ENCODE measurements around the gene FCSK.
A peak's percentile ranks its signal among the peaks of the same experiment; 100 is the strongest.

FCSK gene

DNA sequence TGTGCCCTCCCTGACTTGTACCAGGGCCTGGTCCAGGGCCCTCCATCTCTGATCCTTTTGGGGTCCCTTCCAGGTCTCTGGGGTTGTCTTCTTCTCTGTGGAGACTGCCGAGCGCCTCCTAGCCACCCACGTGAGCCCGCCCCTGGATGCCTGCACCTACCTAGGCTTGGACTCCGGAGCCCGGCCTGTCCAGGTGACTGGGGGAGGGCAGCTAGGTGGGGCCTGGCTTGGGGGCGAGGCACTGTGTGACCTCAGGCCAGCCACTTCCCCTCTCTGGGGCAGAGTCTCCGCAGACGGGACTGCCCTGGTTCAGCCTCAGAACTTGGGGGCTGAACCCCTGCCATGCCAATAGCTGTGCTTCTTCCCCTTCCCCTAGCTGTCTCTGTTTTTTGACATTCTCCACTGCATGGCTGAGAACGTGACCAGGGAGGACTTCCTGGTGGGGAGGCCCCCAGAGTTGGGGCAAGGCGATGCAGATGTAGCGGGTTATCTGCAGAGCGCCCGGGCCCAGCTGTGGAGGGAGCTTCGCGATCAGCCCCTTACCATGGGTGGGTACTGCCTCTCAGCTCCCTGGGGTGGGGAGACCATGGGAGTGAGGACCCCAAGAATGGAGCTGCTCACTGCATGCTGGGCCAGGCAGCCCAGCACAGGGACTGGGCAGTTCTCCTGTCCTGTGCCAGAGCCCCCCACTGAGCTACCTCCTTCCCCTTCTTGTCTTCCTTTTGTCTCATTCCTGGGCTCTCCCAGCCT lies 14.6 kb downstream of the FCSK start:
- no peaks in the 10 kb centered on the region for H3K79me2 ChIP-seq
- TF ChIP-seq, protein P1, sequence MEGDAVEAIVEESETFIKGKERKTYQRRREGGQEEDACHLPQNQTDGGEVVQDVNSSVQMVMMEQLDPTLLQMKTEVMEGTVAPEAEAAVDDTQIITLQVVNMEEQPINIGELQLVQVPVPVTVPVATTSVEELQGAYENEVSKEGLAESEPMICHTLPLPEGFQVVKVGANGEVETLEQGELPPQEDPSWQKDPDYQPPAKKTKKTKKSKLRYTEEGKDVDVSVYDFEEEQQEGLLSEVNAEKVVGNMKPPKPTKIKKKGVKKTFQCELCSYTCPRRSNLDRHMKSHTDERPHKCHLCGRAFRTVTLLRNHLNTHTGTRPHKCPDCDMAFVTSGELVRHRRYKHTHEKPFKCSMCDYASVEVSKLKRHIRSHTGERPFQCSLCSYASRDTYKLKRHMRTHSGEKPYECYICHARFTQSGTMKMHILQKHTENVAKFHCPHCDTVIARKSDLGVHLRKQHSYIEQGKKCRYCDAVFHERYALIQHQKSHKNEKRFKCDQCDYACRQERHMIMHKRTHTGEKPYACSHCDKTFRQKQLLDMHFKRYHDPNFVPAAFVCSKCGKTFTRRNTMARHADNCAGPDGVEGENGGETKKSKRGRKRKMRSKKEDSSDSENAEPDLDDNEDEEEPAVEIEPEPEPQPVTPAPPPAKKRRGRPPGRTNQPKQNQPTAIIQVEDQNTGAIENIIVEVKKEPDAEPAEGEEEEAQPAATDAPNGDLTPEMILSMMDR (IDR thresholded peaks at IDR 0.05), result no peak
- H3K27ac ChIP-seq, result no peak overlapping the region
- no peak overlapping the region for H3K9ac ChIP-seq
- H3K9me3 ChIP-seq (ENCODE audit: control insufficient read depth, low read length), result no peaks in the 10 kb centered on the region
- H2AFZ ChIP-seq, result no peak overlapping the region
- no peaks in the 10 kb centered on the region for H3K27me3 ChIP-seq (ENCODE audit: control insufficient read depth, insufficient read depth, low read length)
- H3K4me1 ChIP-seq, result no peaks in the 10 kb centered on the region
- no peak overlapping the region for H3K4me2 ChIP-seq (ENCODE audit: low read length)
- no peak overlapping the region for H3K4me3 ChIP-seq (ENCODE audit: low read depth, low read length)
- no peaks in the 10 kb centered on the region for H3K36me3 ChIP-seq (ENCODE audit: control insufficient read depth, insufficient read depth, low read length)

DNA sequence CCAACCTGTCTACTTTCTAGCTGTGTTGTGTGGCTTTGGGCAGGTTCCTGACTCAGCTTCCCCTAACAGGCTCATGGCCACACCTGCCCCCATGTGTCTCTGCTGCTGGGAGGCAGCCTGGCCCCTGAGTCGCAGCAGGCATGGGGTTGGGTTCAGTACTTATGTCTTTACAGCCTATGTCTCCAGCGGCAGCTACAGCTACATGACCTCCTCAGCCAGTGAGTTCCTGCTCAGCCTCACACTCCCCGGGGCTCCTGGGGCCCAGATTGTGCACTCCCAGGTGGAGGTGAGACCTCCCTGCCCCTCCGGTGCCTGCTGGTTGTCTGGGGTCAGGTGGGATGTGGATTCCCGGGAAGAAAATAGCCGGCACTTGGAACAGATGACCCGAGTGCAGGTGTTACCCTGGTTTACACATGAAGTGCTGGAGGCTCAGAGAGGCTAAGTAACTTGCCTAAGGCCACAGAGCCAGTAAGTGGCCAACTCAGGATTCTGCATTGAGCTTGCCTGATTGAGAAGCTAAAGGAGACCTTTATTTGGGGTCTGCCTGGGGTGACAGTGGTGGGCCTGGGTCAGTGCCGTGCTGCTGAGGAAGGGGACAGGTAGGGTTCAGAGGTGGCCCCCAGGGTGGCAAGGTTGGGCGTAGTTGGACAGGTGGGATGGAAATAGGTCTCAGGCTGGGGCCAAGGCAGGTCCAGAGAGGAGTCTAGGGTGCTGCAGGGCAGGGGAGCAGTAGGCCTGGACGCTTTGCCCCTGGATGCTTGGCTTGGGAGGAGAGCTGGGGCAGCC lies 15.9 kb downstream of the FCSK start:
- TF ChIP-seq, protein P1 (IDR thresholded peaks at IDR 0.05), result no peak
- Histone ChIP-seq H3K9me3 (ENCODE audit: control insufficient read depth, low read length) (no peaks in the 10 kb centered on the region), H3K4me2 (ENCODE audit: low read length) (no peak overlapping the region), H3K27ac (no peak overlapping the region), H2AFZ (no peak overlapping the region), H3K36me3 (ENCODE audit: control insufficient read depth, insufficient read depth, low read length) (no peaks in the 10 kb centered on the region), H3K27me3 (ENCODE audit: control insufficient read depth, insufficient read depth, low read length) (no peaks in the 10 kb centered on the region), H3K9ac (no peak overlapping the region), H3K79me2 (no peaks in the 10 kb centered on the region), H3K4me1 (no peaks in the 10 kb centered on the region), H3K4me3 (ENCODE audit: low read depth, low read length) (no peak overlapping the region)

DNA sequence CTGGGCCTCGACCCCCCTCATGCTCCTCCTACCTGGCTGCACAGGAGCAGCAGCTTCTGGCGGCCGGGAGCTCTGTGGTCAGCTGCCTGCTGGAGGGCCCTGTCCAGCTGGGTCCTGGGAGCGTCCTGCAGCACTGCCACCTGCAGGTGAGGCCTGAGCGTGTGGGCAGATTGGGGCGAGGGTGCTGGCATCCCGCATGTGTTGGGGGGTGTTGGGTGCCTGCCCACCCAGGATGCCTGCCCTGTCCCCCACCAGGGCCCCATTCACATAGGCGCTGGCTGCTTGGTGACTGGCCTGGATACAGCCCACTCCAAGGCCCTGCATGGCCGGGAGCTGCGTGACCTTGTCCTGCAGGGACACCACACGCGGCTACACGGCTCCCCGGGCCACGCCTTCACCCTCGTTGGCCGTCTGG lies 16.5 kb downstream of the FCSK start:
- no peaks in the 10 kb centered on the region for H3K36me3 ChIP-seq (ENCODE audit: control insufficient read depth, insufficient read depth, low read length)
- no peak overlapping the region for H3K9ac ChIP-seq

DNA sequence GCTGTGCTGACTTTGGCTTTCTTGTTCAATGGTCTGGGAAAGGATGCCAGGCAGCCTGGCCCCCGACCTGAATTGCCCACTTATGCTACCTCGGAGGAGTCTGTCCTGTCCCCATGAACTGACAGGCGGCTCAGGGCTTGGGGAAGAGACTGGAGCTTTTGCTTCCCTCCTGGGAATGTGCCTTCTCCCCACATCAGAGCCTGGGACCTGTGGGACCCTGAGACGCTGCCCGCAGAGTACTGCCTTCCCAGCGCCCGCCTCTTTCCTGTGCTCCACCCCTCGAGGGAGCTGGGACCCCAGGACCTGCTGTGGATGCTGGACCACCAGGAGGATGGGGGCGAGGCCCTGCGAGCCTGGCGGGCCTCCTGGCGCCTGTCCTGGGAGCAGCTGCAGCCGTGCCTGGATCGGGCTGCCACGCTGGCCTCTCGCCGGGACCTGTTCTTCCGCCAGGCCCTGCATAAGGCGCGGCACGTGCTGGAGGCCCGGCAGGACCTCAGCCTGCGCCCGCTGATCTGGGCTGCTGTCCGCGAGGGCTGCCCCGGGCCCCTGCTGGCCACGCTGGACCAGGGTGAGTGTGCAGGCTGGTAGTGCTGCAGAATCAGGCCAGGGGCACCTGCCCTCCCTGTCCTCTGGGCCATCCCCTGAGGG lies 18.5 kb downstream of the FCSK start:
- no peak overlapping the region for H3K4me2 ChIP-seq (ENCODE audit: low read length)
- H3K27ac ChIP-seq, result no peak overlapping the region
- H3K79me2 ChIP-seq, result no peaks in the 10 kb centered on the region
- no peak overlapping the region for H2AFZ ChIP-seq
- H3K9me3 ChIP-seq (ENCODE audit: control insufficient read depth, low read length), result no peaks in the 10 kb centered on the region
- H3K9ac ChIP-seq, result no peak overlapping the region
- H3K4me3 ChIP-seq (ENCODE audit: low read depth, low read length), result no peak overlapping the region
- no peaks in the 10 kb centered on the region for H3K4me1 ChIP-seq
- H3K36me3 ChIP-seq (ENCODE audit: control insufficient read depth, insufficient read depth, low read length), result no peaks in the 10 kb centered on the region
- no peaks in the 10 kb centered on the region for H3K27me3 ChIP-seq (ENCODE audit: control insufficient read depth, insufficient read depth, low read length)
- TF ChIP-seq, protein P1 (IDR thresholded peaks at IDR 0.05), result no peak

More for the DNA sequence above, 16.5 kb downstream of the FCSK start:
- Histone ChIP-seq H3K27ac (no peak overlapping the region), H3K9me3 (ENCODE audit: control insufficient read depth, low read length) (no peaks in the 10 kb centered on the region), H3K4me2 (ENCODE audit: low read length) (no peak overlapping the region), H3K4me1 (no peaks in the 10 kb centered on the region), H3K79me2 (no peaks in the 10 kb centered on the region), H2AFZ (no peak overlapping the region), H3K27me3 (ENCODE audit: control insufficient read depth, insufficient read depth, low read length) (no peaks in the 10 kb centered on the region), H3K4me3 (ENCODE audit: low read depth, low read length) (no peak overlapping the region)
- TF ChIP-seq, protein P1 (IDR thresholded peaks at IDR 0.05), result peak; percentile 59
